ENCODE data around the gene CLEC14A.

The CLEC14A gene

DNA sequence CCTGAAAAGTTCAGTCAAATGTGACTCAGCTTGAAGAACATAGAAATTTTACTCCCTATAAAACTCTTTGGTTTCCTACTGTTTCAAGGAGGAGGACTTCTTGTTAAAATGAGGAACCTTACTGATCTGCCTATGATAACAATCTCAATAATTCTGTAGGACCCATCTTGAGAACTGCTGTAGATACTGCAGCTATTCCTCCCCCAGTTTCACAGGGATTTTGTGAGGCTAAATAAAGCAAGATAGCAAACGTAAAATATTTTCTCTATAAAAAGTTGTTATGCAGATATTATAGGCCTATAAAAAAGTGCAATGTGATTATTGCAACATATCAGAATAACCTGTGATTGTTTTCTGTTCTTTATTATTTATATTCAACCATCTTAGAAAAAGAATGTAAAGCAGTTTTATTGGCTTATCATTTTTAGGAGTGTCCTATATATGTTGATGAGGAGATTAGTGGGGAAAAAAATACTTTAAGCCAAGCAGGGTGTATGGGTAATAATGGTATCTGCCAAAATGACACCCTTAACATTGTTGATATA, 12.1 kb downstream of the CLEC14A start:
- no peak for DNase-seq

DNA sequence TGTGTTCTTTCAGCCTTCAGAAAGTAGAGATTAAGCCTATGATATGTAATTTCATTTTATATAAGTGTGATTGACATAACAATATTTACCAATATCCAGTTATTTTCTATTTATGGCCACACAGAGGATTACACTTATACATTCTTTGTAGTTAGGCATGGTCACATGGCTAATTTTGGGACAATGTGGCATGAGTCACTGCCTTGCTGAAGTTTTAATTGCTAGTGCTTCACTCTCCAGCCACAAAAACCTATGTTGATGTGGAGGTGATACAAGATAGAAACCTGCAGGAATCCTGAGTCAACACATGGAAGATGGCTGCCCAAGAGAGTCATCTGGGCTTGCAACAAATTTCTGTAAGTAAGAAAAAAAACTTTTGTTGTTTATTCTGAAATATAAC, 17.0 kb downstream of the CLEC14A start:
- no peak for DNase-seq

DNA sequence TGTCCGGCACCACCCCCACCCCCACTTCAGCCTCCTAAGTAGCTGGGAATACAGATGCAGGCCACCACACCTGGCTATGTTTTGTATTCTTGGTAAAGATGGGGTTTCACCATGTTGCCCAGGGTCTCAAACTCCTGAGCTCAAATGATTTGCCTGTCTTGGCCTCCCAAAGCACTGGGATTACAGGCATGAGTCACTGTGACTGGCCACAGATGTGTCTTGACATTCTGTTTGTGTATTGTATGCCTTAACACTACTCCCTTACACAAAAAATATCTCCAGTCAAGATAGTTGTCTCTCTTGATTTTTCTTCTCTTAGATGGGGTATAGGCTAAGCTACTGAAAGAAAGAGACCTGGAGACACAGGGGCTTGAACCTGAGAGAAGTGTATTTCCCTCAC, 17.6 kb downstream of the CLEC14A start:
- DNase-seq = no peak

DNA sequence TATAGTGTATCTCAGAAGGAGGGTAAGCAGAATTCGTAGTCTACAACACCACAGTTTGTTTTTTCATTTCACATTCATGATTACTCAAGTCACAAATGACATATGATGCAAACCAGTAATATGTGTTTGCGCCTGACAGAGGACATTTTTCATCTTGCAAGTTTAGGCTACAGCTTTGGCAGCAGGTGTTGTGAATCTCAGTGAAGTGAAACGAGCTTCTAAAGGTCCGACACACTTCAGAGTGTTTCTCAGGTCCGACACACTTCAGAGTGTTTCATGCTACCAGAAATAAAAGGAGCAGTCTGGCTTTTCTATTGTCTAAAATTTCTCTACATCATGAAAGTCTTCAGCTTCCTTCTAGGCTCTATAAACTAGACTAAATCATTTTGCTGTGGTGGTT, 22.7 kb downstream of the CLEC14A start:
- DNase-seq = no peak

DNA sequence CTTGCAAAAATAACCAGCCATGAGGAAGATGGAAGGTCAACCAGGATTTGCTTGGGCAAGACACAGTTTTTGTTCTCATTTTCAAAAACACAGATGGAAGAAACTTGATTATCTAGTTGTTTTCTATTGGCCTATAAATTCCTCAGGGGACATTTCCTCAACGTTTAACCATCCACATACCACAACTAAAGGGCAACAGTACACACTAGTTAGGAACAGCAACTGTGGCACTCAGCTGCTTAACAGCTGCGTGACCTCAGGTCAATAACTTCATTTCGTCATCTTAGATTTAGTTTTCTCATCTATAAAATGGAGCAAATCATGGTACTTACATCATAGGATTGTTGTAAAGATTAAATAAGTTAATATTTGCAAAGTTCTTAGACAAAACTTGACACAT, 29.5 kb downstream of the CLEC14A start:
- DNase-seq = no peak

DNA sequence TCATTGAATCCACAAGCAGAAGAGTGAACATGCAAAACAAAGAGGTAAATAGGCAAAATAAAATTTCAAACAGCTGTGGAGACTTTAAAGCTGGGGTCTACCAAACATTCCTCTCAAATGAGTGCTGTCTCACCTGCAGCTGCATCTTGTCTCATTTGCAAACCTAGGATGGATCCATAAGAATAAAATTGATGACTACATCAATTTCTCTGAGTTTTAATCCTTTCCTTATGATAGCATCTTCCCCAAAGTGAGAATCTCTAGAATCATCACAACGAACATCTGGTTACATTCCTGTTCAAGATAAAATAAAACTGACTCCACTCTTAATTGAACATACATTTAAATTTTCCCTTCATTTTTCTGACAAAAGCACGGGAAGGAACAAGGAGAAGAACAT, 29.9 kb downstream of the CLEC14A start:
- DNase-seq = no peak

DNA sequence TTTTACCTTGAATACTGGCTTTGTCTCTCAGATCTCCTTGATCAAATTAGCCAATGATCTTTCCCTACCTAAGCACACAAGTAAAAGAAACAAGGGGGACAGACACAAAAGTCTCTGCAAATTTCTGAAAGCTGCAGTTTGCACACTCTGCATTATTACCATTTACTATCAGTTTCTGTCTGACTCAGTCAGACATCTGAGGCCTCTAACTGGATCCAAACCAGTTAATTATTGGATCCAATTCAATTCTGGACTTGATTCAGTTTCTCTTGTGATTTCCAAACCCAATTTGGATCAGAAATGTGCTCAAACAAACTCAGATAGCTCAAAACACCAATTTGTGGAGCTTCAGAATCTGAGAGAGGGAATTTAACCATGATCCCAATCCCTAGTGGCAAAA, 31.6 kb downstream of the CLEC14A start:
- no peak for DNase-seq

DNA sequence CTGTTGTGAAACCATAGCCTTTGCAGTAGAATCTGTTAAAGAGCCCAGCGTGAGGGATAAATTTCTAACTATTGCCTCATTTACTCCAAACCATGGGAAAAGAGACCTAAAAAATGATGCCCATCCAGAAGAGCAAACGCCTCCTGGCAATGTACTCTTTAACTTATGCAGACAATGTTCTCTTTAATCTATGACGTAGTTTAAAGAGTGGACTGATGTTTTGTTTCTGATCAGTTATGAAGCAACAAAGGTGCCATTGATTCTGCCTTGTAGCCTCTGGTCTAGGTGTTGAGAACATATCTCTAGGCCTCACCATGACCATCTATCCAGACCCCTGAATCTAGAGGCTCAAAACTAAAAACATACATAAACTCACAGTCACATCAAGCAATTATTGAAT, 34.8 kb downstream of the CLEC14A start:
- DNase-seq = no peak

DNA sequence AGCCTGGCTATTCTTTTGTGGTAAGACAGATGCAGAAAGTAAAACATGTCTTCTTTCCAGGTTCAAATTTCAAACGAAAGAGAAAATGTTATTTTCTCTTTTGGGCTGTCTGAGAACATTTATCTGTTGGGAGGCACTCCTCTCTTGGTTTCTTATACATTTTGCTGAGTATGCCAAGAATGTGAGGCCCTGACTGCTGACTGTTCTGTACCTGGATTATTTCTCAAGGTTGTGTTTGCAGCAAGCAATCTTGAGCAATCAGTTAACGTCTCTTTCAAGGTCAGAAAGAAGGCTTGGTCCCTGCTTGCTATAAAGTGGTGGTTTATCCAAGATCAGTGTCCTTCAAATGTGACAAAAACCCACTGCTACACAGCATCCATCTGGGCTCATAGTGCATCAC, 38.3 kb downstream of the CLEC14A start:
- DNase-seq = no peak

DNA sequence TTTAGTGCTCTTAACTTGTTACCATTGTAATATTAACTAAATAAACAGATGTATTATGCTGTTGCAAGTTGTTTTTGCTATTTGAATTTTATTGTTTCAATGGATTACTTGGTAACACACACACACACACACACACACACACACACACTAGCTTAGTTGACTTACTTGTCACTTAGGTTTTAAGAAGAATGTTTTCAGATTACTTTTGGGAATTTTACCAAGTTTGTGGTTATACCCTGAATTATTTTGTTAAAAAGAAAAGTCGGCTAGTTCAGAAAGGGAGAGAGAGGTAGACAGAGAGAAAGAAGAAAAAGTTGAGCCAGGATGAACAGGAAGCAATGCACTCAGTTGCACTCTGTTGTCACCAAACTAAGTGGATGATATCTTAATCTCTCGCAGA, 42.9 kb downstream of the CLEC14A start:
- no peak for DNase-seq

DNA sequence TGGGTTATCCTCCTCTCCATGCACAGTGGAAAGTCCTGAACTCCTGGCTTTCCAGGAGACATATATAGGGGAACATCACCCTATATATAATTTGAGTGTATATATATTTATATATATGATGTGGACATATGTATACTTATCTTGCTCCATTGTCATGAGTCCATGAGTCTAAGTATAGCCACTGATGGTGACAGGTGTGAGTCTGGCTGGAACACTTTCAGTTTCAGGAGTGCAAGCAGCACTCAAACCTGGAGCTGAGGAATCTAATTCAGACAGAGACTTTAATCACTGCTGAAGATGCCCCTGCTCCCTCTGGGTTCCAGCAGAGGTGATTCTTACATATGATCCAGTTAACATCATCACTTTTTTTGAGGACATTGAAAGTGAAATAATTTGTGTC, 43.8 kb downstream of the CLEC14A start:
- no peak for DNase-seq

DNA sequence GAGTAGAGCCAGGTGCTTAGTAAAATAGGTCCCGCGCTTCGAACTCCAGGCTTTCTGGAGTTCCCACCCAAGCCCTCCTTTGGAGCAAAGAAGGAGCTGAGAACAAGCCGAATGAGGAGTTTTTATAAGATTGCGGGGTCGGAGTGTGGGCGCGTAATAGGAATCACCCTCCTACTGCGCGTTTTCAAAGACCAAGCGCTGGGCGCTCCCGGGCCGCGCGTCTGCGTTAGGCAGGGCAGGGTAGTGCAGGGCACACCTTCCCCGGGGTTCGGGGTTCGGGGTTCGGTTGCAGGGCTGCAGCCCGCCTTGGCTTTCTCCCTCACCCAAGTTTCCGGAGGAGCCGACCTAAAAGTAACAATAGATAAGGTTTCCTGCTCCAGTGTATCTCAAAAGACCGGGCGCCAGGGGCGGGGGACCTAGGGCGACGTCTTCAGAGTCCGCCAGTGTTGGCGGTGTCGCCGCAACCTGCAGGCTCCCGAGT, 44.6 kb downstream of the CLEC14A start:
- no peak for DNase-seq

DNA sequence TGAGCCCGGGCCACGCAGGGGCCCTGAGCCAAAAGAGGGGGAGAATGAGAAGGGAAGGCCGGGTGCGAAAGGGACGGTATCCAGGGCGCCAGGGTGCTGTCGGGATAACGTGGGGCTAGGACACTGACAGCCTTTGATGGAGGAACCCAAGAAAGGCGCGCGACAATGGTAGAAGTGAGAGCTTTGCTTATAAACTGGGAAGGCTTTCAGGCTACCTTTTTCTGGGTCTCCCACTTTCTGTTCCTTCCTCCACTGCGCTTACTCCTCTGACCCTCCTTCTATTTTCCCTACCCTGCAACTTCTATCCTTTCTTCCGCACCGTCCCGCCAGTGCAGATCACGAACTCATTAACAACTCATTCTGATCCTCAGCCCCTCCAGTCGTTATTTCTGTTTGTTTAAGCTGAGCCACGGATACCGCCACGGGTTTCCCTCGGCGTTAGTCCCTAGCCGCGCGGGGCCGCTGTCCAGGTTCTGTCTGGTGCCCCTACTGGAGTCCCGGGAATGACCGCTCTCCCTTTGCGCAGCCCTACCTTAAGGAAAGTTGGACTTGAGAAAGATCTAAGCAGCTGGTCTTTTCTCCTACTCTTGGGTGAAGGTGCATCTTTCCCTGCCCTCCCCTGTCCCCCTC, 45.2 kb downstream of the CLEC14A start:
- no peak for DNase-seq

DNA sequence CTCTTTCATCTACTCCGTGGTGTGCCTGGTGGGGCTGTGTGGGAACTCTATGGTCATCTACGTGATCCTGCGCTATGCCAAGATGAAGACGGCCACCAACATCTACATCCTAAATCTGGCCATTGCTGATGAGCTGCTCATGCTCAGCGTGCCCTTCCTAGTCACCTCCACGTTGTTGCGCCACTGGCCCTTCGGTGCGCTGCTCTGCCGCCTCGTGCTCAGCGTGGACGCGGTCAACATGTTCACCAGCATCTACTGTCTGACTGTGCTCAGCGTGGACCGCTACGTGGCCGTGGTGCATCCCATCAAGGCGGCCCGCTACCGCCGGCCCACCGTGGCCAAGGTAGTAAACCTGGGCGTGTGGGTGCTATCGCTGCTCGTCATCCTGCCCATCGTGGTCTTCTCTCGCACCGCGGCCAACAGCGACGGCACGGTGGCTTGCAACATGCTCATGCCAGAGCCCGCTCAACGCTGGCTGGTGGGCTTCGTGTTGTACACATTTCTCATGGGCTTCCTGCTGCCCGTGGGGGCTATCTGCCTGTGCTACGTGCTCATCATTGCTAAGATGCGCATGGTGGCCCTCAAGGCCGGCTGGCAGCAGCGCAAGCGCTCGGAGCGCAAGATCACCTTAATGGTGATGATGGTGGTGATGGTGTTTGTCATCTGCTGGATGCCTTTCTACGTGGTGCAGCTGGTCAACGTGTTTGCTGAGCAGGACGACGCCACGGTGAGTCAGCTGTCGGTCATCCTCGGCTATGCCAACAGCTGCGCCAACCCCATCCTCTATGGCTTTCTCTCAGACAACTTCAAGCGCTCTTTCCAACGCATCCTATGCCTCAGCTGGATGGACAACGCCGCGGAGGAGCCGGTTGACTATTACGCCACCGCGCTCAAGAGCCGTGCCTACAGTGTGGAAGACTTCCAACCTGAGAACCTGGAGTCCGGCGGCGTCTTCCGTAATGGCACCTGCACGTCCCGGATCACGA, 46.0 kb downstream of the CLEC14A start:
- no peak for DNase-seq

DNA sequence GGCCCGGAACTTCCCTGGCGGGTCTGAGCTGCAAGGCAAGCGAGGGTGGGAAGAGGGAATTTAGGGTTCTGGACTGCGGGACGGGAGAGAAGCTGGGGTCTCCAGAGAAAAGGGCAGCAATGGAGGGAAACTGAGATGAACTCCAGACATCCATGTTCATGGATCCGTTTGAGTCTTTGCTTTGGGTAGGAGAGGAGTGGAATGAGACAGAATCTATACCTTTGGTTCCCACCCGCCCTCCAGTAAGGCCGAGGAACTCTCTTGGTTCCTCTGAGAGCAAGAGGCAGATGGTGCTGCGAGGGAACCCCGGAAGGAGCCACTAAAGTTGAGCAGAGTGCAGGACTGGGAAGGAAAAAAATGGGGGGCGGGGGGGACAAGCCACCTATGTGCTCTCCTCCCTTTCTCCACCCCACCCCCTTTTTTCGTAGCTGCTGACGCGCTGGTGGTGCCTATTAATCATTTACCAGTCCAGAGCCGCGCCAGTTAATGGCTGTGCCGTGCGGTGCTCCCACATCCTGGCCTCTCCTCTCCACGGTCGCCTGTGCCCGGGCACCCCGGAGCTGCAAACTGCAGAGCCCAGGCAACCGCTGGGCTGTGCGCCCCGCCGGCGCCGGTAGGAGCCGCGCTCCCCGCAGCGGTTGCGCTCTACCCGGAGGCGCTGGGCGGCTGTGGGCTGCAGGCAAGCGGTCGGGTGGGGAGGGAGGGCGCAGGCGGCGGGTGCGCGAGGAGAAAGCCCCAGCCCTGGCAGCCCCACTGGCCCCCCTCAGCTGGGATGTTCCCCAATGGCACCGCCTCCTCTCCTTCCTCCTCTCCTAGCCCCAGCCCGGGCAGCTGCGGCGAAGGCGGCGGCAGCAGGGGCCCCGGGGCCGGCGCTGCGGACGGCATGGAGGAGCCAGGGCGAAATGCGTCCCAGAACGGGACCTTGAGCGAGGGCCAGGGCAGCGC, 47.0 kb downstream of the CLEC14A start:
- no peak for DNase-seq

DNA sequence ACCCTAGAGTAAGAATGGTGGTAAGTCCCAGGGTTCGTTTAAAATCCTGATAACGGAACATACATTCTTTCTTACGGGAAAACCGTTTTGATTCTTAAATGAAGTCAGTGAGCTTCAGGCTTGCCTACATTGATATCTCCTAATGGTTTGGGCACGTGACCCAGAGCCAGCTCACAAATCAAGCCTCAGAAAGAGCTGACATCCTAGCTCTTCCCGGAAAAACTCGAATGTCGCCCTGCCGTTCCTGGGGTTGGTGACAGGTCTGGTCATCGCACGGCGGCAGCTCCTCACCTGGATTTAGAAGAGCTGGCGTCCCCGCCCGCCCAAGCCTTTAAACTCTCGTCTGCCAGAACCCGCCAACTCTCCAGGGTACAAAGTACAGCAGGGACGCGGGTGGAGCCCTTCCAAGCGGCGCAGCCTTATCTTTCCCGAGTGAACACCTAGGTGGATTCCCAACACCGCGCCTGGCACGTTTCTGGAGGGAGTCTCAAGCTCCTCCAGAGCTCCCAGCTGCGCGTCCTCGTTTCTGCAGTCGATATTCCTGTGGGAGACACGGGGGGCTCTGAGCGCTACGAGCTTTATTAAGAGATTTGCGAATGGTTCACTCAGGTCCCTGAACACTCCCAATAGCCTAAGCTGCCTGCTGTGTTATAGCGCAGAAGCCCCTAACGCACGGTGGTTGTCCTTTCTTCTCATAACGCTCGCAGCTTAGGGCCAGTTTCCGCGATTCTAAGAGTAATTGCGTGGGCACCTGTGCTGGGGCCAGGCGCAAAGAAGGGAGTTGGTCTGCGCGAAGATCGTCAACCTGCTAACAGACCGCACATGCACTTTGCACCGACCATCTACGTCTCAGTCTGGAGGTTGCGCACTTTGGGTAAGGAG, 47.9 kb downstream of the CLEC14A start, which contains the start of gene SSTR1:
Gene SSTR1, plus strand, starts transcription at position 169 of the 882 bp plus-strand sequence. CDS start 1,486 bp downstream, outside the sequence.
- no peak for DNase-seq

DNA sequence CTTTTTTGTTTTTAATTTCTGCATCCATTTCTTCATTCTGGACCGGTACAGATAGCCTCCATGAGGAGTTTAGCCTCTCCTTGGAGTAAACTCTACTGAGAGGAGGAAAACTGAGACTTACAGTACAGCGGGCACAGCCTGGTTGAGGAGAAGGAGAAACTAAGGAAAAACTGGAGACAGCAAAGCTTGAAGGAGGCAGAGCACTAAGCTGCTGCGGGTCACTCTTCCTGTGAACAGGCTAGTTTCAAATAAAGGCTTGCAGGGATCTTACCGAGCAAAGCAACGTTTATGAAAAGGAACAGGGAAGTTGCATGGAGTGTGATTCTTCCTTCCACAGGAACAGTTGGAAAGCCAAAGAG, 48.5 kb downstream of the CLEC14A start:
- no peak for DNase-seq

DNA sequence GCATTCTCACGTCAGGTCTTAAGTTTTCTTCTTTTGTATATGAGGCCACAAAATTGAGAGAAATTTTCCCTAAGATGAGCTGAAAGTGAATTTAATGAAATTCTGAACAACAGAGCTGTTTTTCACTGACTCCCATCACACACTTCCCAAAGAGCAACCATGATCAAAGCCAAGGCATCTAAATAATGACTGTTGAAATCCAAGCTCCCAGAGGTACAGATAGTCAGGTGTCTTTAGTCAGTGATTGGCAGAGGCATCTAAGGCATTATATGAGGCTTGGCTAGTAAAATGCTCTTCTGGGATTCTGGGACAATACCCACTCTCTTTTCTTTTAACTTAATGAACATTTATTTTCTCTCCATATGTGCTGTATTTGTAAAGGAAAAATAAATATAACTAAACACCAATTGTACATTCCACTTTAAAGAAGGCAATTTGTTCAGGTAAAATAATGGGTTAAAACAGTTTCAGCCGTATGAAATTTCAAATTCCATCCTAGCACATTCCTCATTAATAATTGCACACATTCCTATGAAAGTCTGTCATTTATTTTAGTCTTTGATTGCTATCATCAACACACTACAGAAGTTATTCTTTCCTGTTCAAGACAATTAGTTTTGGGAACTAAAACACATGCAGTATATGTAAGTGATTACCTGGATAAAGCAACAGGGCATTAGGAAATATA, 49.1 kb downstream of the CLEC14A start:
- no peak for DNase-seq

DNA sequence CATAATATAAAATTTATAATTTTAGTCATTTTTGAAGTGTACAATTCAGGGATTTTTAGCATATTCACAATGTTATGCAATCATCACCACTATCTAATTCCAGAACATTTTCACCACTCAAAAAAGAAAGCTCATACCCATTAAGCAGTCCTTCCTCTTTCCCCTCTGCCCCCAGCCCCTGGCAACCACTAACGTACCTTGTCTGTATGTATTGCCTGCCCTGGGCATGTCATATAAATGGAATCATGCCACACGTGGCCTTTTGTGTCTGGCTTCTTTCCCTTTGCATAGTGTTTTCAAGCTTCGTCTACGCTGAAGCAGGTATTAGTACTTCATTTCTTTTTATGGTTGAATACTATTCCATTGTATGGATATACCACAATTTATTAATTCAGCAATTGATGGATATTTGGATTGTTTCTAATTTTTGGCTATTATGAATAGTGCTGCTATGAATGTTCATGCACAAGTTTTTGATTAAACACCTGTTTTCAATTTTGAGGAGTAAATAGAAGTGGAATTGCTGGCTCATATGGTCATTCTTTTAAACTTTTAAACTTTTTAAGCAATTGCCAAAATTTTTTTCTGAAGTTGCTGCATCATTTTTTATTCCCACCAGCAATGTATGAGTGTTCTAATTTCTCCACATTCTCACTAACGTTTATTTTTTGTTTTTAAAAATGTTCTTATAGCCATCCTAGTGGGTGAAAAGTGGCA, 49.8 kb downstream of the CLEC14A start:
- no peak for DNase-seq

DNA sequence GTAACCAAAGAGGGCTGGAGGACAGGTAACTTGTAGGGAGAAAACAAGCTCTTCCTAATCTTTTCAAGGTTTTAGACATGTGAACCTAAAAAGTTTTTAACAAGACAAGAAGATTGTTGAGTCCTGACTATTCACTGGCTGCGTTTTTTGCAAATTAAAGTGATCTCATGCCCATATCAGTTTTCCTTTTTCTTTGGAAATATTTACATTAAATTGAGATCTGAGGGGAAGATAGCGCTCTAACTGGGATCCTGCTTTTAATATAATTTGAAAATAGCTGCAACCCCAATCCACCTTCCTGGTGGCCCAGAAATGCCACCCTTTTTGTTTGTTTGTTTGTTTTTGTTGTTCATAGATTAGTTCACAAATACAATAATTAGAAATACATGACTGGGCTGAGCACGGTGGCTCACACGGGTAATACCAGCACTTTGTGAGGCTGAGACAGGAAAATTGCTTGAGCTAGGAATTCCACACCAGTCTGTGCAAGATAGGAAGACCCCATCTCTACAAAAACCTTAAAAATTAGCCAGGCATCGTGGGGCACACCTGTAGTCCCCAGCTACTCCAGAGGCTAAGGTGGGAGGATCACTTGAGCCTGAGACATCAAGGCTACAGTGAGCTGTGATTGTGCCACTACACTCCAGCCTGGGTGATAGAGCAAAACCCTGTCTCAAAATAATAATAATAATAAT, 50.6 kb downstream of the CLEC14A start:
- DNase-seq = no peak
